Right kidney (tissue), 1 donor: ENCODE data around the gene GCC2.
"Not testable (repeated sequence)": the region's sequence is repeated elsewhere in the genome, so short reads cannot be mapped to it uniquely, and the experiment has no call there.

Experiments
- DNase-seq: peaks from one replicate; pipeline ENCODE4 v3.0.0-alpha.2; 2016

The GCC2 gene

DNA sequence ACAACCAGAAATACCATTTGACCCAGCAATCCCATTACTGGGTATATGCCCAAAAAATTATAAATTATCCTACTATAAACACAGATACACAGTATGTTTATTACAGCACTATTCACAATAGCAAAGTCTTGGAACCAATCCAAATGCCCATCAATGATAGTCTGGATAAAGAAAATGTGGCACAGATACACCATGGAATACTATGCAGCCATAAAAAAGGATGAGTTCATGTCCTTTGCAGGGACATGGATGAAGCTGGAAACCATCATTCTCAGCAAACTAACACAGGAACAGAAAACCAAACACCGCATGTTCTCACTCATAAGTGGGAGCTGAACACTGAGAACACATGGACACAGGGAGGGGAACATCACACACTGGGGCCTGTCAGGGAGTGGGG is 13.4 kb upstream of the GCC2 start:
- not testable (repeated sequence) for DNase-seq

DNA sequence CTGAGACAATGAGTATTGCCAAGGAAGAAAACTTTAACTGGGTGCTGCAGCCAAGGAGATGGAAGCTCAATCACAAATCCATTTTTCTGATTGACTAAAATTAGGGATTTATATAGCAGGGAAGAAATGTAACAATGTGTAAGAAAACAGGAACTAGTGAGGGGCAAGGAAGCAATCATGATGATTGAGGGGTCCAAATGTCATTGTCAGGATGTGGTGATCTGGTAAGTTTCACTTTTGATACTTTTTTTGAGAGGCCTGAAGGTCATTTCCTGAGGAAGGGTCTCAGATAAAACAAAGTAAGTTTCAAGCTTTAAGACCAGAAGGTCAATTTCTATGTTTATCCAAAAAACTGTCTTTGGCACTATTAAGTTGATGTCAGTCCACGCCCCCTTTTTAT is 12.0 kb upstream of the GCC2 start:
- DNase-seq: no peak

DNA sequence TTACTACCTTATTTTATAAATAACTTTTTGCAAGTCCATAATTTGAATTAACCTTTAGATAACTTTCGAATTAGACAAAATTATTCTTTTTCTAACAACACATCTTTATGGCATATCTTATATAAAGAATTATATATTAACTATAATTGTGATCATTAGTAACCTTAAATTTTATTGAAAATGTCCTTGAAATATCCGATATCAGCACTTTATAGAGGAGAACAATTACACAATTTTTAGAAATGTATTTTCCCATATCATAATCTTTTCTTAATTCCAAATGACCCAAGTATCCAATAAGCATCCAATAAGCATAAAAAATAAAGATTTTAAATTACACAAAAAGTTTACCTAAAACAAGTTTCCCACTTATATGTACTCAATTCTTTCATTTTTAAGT is 7.3 kb upstream of the GCC2 start:
- DNase-seq: no peak

DNA sequence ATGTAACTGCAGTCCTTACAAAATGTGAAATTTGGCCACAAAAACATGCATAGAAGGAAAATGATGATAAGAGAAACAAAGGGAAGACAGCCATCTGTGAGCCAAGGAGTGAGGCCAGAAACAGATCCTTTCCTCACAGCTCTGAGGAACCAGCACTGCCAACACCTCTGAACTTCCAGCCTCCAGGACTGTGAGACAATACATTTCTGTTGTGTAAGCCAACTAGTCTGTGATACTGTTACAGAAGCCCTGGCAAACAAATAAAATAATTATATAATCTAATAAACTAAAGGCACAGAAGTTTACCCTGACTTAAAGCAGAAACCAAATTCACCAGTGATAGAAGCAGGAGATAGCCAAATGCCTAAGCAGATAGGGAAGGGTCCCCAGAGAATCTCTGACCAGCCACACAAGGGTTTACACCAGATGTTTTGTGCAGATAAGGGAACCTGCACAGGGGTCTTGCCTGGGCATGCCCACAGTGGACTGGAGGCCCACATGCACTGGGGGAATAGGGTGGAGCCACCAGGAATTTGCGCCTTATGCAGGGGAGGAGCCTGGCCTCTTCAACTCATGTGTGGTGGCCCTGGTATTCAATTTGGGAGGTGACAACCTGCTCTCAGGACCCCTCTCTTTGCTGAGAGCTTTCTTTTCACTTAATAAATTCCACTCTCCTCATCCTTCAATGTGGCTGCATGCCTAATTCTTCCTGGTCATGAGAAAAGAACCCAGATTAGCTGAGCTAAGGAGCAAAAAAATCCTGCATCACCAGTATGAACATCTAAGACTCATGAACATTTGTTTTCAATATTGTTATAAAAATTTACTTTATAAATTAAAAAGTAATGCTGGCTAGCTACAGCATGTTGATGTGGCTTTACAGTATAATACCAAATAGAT is 3.8 kb upstream of the GCC2 start:
- DNase-seq: no peak

DNA sequence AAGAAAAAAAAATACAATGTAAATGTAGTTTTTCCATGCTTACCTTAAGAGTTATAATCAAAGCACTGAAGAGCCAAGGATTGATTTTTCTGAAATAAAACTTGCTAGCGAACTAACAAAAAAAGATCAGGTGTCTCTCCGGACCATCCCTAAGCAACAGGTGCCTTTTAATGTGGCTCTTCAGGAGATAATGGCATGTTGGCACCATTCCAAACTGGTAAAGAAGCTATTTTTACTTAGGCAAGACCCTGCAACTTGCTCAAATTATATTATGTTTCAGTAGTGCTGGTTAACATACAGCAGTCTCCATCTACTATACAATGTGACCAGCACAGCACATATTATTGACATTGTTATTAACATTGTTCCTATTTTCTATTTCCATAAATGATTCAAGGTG is 2.3 kb upstream of the GCC2 start:
- no peak for DNase-seq

DNA sequence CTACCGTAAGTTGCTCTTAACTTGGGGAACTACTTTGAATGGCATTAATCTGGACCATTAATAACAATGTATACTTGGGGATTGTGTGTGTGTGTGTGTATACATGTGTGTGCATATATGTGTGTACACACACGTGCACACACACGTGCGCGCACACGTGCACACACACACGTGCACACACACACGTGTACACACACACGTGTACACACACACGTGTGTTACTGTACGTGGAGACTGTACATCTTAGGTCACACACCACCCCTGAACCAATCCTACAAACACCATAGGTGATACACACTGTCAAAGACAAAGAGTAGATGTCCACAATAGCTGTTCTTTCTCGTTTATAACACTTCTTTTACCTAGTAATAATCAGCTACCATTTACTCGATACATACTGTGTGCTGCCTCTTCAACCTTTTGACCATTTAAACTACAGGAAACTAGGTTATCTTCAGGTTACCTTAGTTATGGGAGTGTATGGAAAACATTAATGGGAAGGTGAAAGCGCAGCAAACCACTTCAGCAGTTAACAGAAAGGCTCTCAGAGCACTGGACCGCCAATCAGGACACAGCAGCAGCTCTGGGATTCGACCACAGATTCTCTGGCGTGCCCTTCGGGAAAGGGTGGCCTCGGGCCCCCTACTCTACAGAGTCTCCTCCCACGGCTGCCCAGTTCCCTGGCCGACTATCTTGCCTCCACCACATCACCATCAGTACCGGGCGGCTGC is 894 bp upstream of the GCC2 start:
- DNase-seq: no peak

DNA sequence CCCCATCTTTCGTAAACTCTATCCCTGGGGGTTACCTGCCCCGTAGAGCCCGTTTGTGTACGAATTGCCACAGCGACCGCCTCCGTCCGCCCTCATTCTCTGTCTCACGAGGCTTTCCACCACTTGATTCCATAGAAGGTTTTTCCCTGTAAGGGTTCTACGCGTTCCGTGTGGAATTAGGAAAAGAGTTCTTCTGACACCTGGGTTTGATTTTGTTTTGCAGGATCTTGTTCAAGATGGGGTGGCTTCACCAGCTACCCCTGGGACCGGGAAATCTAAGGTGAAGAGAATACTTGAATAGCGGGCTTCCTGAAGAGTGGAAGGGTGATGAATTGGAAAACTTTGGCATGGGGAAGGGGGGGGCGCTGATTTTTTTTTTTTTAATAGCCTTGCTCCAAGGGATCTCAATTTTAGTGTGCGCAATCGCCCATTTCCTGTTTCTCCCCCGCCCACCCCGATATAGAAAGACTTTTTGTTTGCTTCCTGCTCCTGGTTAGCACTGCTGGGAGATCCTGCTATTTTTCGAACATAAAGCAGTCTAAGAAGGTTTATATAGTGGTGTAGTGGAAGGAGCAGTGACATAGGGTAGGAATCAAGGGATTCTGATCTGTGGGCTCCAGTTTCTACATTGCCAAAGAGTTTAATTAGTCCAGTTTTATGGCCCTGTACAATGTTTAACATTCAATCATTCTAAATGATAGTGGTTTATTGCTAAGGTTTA is 564 bp downstream of the GCC2 start:
- DNase-seq: peak; percentile 93

DNA sequence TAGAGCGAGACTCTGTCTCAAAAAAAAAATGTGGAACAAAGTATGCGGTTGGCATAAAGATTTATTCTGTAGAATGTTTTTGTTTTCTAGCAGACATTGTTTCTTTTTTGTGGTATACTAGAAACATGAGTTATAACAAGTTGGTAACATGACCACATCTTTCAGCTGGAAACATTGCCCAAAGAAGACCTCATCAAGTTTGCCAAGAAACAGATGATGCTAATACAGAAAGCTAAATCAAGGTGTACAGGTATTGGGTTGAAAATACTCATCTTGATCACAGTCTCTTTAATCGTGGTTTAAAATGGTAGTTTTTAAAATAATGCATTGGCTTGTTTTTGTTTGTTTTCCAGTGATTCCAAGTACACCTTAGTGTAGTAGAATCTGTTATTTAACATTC is 1.9 kb downstream of the GCC2 start:
- no peak for DNase-seq

DNA sequence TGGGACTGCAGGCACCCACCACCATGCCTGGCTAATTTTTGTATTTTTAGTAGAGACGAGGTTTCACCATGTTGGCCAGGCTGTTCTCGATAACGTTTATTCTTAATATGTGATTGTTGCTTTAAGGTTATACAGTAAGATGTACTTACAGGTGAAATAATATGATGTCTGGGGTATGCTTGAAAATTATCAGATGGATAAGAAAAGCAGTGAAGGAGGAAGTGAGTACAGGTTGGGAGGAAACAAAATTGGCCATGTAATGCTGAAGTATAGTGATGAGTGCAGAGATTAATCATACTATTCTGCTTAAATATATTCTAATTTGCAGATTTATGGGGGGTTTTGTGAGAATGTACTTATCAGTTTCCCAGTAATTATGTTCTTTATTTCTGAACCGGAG is 3.0 kb downstream of the GCC2 start:
- DNase-seq: no peak

DNA sequence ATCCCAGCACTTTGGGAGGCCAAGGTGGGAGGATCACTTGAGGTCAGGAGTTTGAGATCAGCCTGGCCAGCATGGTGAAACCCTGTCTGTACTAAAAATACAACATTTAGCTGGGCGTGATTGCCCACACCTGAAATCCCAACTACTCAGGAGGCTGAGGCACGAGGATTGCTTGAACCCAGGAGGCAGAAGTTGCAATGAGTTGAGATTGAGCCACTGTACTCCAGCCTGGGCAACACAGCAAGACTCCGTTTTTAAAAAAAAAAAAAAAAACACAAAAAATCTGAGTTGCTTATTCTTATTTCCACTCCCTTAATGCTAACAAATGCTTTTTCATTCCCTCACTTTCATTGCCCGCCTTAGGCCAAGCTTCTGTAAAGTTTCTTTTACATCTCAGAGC is 4.5 kb downstream of the GCC2 start:
- not testable (repeated sequence) for DNase-seq

DNA sequence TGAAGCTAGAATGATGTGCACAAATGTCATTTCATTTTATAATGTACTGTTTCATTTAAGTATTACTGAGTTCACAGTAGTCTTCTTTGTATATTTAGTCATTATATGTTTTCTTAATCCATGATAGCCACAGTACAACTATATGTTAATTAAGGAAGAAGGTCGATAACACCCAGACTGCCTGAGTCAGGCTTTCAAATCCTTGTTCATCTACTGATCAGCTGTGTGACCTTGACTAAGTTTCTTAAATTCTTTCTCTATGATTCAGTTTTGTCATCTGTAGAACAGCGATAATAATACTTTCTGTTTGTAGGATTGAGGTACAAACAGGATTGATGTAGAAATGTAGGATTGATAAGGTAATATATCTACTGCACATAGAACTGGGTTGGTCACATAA is 5.4 kb downstream of the GCC2 start:
- no peak for DNase-seq

DNA sequence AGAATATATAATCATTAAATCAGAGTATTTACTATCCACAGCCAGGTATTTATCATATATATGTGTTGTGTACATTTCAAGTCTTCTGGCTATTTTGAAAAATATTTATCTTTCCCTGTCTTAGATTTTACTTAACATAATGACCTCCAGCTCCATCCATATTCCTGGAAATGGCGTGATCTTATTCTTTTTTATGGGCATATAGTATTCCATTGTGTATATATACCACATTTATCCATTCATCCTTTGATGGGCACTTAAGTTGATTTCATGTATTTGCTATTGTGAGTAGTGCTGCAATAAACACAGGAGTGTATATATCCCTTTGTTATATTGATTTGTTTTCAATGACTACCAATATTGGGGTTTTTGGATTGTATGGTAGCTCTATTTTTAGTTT is 6.6 kb downstream of the GCC2 start:
- no peak for DNase-seq

DNA sequence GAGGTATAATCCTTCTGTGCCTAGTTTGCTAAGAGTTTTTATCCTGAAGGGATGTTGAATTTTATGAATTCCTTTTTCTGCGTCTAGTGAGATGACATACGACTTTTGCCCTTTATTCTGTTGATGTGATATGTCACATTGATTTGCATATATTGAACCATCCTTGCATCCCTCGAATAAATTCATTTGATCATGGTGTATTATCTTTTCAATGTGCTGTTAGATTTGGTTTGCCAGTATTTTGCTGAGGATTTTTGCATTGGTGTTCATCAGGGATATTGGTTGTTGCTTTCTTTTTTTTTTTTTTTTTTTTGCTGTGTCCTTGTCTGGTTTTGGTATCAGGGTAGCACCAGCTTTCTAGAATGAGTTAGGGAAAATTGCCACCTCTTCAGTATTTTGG is 9.1 kb downstream of the GCC2 start:
- no peak for DNase-seq

DNA sequence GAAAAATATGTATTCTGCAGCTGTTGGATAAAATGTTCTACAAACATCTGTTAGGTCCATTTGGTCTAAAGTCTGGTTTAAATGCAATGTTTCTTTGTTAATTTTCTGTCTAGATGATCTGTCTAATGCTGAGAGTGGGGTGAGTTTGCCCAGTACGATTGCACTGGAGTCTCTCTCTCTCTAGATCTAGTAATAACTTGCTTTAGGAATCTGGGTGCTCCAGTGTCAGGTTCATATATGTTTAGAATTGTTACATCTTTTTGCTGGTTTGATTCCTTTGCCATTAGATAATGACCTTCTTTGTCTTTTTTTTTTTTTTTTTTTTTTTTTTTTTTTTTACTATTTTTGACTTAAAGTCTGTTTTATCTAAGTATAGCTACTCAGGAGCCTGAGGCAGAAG is 10.4 kb downstream of the GCC2 start:
- DNase-seq: no peak

DNA sequence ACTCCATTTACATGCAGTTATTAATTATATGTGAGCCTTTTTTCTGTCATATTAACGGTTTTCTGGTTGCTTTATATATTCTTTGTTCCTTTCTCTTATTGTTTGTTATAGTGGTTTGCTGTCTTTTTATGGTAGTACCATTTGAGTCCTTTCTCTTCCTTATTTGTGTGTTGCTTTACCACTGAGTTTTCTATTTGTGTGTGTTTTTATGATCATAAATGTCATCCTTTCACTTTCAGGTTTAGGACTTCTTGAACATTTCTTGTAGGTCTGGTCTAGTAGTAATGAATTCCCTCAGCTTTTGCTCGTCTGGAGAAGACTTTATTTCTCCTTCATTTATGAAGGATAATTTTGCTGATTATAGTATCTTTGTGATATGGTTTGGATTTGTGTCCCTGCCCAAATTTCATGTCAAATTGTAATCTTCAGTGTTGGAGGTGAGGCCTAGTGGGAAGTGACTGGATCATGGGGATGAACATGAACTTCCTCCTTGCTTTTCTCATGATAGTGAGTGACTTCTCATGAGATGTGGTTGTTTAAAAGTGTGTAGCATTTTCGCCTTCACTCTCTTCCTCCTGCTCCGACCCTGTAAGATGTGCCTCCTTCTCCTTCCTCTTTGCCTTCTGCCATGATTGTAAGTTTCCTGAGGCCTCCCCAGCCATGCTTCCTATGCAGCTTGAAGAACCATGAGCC is 11.5 kb downstream of the GCC2 start:
- no peak for DNase-seq

DNA sequence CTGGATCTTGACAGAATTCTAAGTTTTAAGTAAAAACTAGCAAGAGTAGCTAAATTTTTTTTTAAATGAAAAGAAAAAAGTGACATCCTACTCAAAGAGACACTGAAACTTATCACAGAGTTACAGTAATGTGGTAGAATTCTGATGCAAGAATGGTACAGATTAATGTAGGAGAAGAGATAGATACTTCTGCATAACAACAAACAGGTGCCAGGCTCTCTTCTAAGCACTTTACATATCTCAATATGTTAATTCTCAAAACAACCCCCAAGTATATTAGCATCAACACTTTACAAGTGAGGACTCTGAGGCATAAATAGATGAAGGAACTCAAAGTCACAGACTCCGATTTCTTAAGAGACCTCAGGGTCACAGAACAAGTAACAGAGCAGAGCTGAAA is 28.1 kb downstream of the GCC2 start:
- DNase-seq: no peak

DNA sequence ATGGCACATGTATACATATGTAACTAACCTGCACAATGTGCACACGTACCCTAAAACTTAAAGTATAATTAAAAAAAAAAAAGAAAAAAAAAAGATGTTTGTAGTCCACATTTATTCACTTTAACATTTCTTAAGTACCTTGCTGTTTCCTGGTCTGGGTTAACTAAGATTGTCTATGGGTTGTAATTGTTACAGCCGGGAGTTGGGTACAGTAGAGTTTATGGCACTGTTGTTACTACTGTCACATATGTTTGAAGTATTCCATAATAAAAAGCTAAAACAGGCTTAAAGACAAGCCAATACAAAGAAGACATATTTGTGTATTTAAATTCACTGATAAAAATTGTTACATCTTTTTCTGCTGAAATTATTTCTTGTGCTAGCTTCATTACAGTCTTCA is 36.2 kb downstream of the GCC2 start:
- DNase-seq: no peak

DNA sequence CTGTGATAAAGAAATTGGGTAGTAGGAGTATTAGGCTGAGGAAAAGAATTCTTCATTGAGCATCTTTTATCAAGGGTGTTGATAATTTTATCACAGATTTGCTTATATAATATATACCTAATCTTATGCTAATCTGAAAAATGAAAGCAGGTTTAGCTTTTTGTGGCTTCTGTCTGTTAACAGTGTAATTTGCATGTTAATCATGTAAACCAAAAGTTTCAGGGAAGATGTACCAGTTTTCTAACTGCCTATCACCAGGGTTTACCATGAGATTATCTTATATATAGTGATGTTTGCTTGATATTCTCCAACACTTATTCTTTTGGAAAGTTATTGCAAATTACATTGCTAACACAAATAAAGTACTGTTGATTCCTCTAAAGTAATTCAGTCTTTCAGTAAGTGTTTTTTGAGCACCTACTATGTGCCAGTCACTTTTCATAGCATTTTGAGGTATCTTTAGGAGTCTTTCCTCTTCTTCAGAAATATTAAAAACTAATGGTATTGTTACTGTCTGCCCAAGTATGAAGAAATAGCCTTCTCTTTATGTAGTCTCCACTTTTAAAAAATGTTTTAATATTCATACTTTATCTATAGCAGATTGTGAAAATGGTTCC is 41.6 kb downstream of the GCC2 start:
- DNase-seq: no peak

DNA sequence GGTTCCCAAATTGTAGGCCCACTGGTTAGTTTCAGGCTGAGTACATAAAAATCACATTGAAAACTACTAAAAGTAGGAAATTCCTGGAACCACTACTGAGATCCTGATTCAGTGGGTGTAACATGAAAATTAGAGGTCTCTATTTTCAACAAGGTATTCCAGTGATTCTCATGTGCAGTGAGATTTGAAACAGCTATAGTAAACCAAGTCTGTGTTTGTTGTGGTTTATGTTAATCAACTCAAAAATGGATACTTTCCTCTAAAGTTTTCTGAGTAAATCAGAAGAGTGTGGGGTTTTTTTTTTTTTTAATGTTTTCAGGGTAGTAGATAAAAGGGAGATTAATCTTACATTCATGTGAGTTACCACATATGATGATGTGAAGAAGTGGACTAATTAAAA is 42.8 kb downstream of the GCC2 start:
- no peak for DNase-seq

DNA sequence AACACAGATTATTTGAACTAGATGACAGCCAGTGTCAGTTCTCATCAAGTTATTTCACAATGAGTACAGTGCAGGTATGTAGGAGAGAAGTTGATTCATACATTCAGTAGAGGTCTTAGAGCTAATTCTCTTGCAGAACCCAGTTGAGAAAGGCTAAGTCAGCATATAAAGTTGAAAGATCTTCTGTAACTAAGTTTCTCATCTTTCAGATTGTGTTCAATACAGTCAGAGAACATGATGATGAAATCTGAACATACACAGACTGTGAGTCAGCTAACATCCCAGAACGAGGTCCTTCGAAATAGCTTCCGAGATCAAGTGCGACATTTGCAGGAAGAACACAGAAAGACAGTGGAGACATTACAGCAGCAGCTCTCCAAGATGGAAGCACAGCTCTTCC is 43.4 kb downstream of the GCC2 start:
- no peak for DNase-seq

DNA sequence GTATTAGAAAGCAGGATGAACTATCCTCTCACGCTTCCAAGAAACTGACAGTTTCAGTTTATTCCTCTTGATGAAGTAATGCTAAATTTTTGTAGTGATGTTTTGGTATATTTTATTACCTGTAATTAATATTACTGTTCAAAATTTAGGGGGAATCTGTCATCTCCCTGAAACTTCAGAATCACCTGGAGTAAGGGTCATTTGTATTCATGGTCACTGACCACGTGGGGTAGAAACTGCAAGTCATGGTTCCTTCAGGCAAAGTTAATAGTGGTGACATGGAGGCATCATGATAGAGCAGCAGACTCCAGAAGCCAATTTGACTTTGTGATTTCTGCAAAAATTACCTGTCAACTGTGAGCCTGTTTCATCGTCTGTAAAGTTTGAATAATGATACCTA is 47.2 kb downstream of the GCC2 start:
- not testable (repeated sequence) for DNase-seq

DNA sequence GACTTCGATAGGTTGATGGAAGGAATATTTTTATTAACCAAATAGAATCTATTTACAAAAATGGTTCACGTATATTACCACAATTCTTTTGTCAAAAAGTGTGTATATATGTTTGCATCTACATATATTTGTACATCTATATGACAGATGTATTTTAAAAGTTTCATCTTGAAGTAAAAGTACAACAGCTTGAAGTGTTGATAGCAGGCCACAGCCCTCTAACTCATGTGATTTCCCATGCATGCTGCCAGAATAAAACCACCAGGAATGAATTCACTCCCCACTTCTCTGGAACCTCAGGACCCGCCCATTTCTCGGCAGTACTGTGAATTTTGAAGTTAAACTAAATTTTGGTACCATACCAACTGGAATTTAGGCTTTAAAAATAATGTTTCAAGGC is 58.6 kb downstream of the GCC2 start:
- not testable (repeated sequence) for DNase-seq
